ENCODE results near the gene ATP6V0A4.
"Not testable (repeated sequence)": the region's sequence is repeated elsewhere in the genome, so short reads cannot be mapped to it uniquely, and the experiment has no call there.

The ATP6V0A4 gene

GRCh38 chr7:138735399-138735798, 62.6 kb downstream of the ATP6V0A4 start:
- H3K36me3 ChIP-seq (ENCODE audit: insufficient read depth, low read length), result no peaks in the 10 kb centered on the region
- no peak overlapping the region for H3K9ac ChIP-seq (ENCODE audit: low read depth, low read length)
- TF ChIP-seq CTCF (IDR thresholded peaks at IDR 0.05; ENCODE audit: borderline replicate concordance, extremely low read depth, low read length, poor library complexity, severe bottlenecking) (no peak), EZH2 (IDR thresholded peaks at IDR 0.05; ENCODE audit: borderline replicate concordance, low read depth, low read length, severe bottlenecking) (no peak)
- no peak overlapping the region for H3K4me3 ChIP-seq (ENCODE audit: low read depth in 1 of 2, low read length in 2 of 2)
- no peaks in the 10 kb centered on the region for H3K27me3 ChIP-seq (ENCODE audit: insufficient read depth, low read length, poor library complexity)
- ATAC-seq (ENCODE audit: insufficient read depth, low read depth), result no peak
- DNase-seq, result no peak
- H3K4me2 ChIP-seq (ENCODE audit: insufficient read depth, low read length), result no peak overlapping the region
- peaks cover 4% of the 10 kb centered on the region for H3K9me3 ChIP-seq (ENCODE audit: insufficient read depth, low read length, severe bottlenecking)
- H4K20me1 ChIP-seq (ENCODE audit: insufficient read depth, low read length), result no peaks in the 10 kb centered on the region
- H2AFZ ChIP-seq (ENCODE audit: low read depth, low read length), result no peak overlapping the region
- no peaks in the 10 kb centered on the region for H3K4me1 ChIP-seq (ENCODE audit: insufficient read depth, low read length)
- no peak overlapping the region for H3K27ac ChIP-seq (ENCODE audit: low read length)
- H3K79me2 ChIP-seq (ENCODE audit: insufficient read depth, low read length), result no peaks in the 10 kb centered on the region

DNA sequence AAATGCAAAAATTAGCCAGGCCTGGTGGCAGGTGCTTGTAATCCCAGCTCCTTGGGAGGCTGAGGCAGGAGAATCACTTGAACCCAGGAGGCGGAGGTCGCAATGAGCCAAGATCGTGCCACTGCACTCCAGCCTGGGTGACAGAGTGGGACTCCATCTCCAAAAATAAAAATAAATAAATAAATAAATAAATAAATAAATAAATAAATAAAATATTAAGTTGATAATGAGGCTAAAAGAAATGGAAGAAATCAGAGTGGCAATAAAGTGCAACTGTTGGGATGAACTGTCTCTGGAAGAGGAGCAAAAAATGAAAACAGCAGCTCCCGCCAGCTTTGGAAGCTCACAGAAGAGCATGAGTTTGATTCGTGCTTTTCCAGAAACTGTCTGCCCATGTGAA, 66.3 kb downstream of the ATP6V0A4 start:
- H3K4me1 ChIP-seq (ENCODE audit: insufficient read depth, low read length); H3K4me2 ChIP-seq (ENCODE audit: insufficient read depth, low read length); H3K27ac ChIP-seq (ENCODE audit: low read length); H3K27me3 ChIP-seq (ENCODE audit: insufficient read depth, low read length, poor library complexity); H3K9ac ChIP-seq (ENCODE audit: low read depth, low read length); H3K9me3 ChIP-seq (ENCODE audit: insufficient read depth, low read length, severe bottlenecking); H3K79me2 ChIP-seq (ENCODE audit: insufficient read depth, low read length); H3K4me3 ChIP-seq (ENCODE audit: low read depth in 1 of 2, low read length in 2 of 2); H2AFZ ChIP-seq (ENCODE audit: low read depth, low read length); H4K20me1 ChIP-seq (ENCODE audit: insufficient read depth, low read length); DNase-seq; H3K36me3 ChIP-seq (ENCODE audit: insufficient read depth, low read length); ATAC-seq (ENCODE audit: insufficient read depth, low read depth): not testable (repeated sequence)

DNA sequence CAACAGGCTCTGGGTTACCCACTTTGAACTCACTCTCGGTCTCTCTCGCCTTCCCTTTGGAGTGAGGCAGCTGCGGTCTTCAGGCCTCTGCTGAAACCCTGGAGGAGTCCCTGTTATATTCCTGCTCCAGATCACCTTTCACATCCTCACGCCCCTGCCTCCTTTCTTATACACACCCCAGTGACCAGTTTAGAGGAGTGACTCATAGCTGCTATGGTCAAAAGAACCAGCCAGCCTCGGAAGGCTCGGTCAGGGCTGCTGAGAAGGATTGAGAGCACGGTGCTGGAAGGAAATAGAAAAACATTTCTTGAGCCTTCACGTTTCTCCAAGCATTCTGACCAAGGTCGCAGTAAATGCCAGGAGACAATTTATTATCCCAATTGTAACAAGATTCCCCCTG, 68.6 kb downstream of the ATP6V0A4 start:
- no peak overlapping the region for H3K4me3 ChIP-seq (ENCODE audit: low read depth in 1 of 2, low read length in 2 of 2)
- H3K9ac ChIP-seq (ENCODE audit: low read depth, low read length), result no peak overlapping the region
- no peak for TF ChIP-seq EZH2 (IDR thresholded peaks at IDR 0.05; ENCODE audit: borderline replicate concordance, low read depth, low read length, severe bottlenecking)
- no peak for TF ChIP-seq CTCF (IDR thresholded peaks at IDR 0.05; ENCODE audit: borderline replicate concordance, extremely low read depth, low read length, poor library complexity, severe bottlenecking)
- H3K27me3 ChIP-seq (ENCODE audit: insufficient read depth, low read length, poor library complexity), result no peaks in the 10 kb centered on the region
- H4K20me1 ChIP-seq (ENCODE audit: insufficient read depth, low read length), result no peaks in the 10 kb centered on the region
- no peaks in the 10 kb centered on the region for H3K4me1 ChIP-seq (ENCODE audit: insufficient read depth, low read length)
- no peaks in the 10 kb centered on the region for H3K36me3 ChIP-seq (ENCODE audit: insufficient read depth, low read length)
- no peak overlapping the region for H3K27ac ChIP-seq (ENCODE audit: low read length)
- no peak overlapping the region for H2AFZ ChIP-seq (ENCODE audit: low read depth, low read length)
- H3K9me3 ChIP-seq (ENCODE audit: insufficient read depth, low read length, severe bottlenecking), result no peaks in the 10 kb centered on the region
- ATAC-seq (ENCODE audit: insufficient read depth, low read depth) (no peak), DNase-seq (no peak)
- H3K4me2 ChIP-seq (ENCODE audit: insufficient read depth, low read length), result no peak overlapping the region
- H3K79me2 ChIP-seq (ENCODE audit: insufficient read depth, low read length), result no peaks in the 10 kb centered on the region

GRCh38 chr7:138727336-138728099, 70.5 kb downstream of the ATP6V0A4 start:
- TF ChIP-seq EZH2 (IDR thresholded peaks at IDR 0.05; ENCODE audit: borderline replicate concordance, low read depth, low read length, severe bottlenecking) (no peak), CTCF (IDR thresholded peaks at IDR 0.05; ENCODE audit: borderline replicate concordance, extremely low read depth, low read length, poor library complexity, severe bottlenecking) (no peak)
- H3K79me2 ChIP-seq (ENCODE audit: insufficient read depth, low read length), result no peaks in the 10 kb centered on the region
- H3K9ac ChIP-seq (ENCODE audit: low read depth, low read length), result no peak overlapping the region
- no peak overlapping the region for H3K4me3 ChIP-seq (ENCODE audit: low read depth in 1 of 2, low read length in 2 of 2)
- ATAC-seq (ENCODE audit: insufficient read depth, low read depth), result no peak
- H3K4me1 ChIP-seq (ENCODE audit: insufficient read depth, low read length), result no peaks in the 10 kb centered on the region
- DNase-seq, result no peak
- no peaks in the 10 kb centered on the region for H3K36me3 ChIP-seq (ENCODE audit: insufficient read depth, low read length)
- no peaks in the 10 kb centered on the region for H3K27me3 ChIP-seq (ENCODE audit: insufficient read depth, low read length, poor library complexity)
- H2AFZ ChIP-seq (ENCODE audit: low read depth, low read length), result no peak overlapping the region
- H4K20me1 ChIP-seq (ENCODE audit: insufficient read depth, low read length), result no peaks in the 10 kb centered on the region
- H3K9me3 ChIP-seq (ENCODE audit: insufficient read depth, low read length, severe bottlenecking), result no peaks in the 10 kb centered on the region
- no peak overlapping the region for H3K27ac ChIP-seq (ENCODE audit: low read length)
- H3K4me2 ChIP-seq (ENCODE audit: insufficient read depth, low read length), result no peak overlapping the region
